NCI-H748 (cell line): ENCODE results near the gene KANK3.
"Not testable (repeated sequence)": the region's sequence is repeated elsewhere in the genome, so short reads cannot be mapped to it uniquely, and the experiment has no call there.

Experiments
- DNase-seq: peaks from one replicate; lab custom pipeline; 2025; ENCODE audit not compliant: unreplicated experiment; lab: John Stamatoyannopoulos, UW

The KANK3 gene

DNA sequence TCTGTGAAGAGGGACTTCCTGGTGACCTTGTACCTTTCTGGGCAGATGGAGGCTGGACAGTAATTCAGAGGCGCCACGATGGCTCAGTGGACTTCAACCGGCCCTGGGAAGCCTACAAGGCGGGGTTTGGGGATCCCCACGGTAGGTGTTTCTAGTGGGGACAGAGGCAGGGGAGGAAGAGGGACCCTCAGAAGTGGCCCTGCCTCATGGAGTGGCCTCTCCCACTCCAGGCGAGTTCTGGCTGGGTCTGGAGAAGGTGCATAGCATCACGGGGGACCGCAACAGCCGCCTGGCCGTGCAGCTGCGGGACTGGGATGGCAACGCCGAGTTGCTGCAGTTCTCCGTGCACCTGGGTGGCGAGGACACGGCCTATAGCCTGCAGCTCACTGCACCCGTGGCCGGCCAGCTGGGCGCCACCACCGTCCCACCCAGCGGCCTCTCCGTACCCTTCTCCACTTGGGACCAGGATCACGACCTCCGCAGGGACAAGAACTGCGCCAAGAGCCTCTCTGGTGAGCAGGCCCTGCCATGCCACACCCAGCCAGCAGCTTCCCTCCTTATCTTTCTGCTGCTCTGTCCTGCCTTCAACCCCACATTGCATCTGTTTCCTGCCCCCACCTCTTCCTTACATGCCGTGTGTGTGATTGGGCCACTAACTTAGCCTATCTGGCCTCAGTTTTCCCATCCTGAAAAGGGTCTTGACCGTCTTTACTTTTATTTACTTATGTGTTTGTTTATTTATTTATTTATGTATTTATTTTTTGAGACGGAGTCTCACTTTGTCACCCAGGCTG is 28.1 kb upstream of the KANK3 start:
- DNase-seq = no peak

DNA sequence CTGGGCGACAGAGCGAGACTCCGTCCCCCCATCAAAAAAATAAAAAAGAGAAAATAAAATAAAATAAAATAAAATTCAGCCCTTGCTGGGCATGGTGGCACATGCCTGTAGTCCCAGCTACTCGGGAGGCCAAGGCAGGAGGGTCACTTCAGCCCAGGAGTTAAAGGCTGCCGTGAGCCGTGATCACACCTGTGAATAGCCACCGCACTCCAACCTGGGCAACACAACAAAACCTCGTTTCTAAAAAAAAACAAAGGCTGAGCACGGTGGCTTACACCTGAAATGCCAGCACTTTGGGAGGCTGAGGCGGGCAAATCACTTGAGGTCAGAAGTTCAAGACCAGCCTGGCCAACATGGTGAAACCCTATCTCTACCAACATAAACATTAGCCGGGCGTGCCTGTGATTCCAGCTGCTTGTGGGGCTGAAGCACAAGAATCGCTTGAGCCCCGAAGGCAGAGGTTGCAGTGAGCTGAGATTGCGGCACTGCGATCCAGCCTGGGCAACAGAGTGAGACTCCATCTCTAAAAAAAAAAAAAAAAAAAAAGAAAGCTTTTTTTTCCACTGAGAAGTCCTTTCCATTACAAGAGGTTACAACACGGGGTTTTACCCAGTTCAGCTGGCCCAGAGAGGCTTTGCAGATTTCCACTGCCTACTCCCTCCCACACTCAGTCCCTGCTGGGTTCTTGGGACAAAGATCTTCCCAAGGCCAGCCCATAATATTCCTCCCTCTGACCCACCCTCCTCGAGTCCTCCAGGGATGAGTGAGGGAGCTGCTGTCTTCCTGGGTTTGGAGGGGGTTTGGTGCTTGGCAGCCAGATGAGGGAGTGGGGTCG is 27.3 kb upstream of the KANK3 start:
- DNase-seq = no peak

DNA sequence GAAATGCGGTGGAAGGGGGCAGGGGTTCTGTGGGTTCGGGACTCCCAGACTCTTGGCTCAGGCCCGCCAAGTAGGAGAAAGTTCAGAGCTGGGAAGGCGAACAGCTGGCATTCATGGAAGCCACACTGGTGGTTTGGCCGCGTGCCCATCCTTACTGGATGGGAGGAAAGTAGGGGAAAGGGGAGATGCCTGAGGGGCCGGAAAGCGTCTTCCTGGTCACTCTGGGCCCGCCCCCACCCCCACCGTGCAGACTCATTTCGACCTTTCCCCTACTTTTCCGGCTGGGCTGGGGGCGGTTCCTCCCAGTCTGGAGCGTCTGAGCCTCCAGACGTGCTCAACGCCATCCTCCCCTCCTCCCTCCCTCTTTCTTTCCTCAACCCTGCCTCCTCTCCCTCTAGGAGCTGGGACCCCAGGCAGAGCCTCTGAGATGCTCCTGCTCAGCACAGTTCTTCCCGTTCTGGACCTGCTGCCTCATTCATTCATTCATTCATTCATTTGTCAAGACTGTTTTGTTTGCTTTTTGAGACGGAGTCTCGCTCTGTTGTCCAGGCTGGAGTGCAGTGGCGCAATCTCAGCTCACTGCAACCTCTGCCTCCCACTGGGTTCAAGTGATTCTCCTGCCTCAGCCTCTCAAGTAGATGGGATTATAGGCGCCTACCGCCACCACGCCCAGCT is 24.4 kb upstream of the KANK3 start:
- peak; percentile 24 for DNase-seq

DNA sequence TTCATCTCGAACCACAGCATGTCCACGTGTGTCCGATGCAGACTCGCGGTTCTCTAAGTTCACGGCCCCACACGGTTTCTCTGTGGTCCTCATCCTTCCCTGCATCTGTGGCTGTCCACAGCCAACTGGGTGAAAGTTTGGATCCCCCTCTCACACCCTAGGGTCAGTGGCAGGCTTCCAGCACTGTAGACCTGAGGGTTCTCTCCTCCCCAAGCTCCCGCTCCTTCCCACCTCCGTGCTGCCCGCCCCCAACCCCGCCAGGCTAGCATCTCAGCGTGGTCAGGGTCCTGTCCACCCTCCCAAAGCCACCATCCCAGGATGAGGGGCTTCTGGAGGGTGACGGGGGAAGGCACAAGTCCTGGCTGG is 23.9 kb upstream of the KANK3 start:
- no peak for DNase-seq

DNA sequence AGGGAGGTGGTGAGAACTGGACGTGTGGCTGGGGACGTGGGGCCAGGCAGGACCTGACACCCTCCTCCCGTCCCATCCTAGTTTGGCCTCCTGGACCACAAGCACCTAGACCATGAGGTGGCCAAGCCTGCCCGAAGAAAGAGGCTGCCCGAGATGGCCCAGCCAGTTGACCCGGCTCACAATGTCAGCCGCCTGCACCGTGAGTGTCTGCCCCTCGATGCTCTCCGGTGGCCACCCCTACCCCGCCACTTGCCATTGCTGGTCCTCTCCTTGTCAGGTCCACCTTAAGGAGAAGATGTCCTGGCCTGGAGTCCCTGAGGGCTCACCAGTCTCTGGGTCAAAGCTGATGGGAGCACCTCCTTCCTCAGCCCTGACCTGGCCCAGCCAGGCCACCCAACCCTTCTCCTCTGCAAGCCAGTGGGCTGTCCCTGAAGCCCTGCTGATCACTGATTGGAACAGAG is 23.1 kb upstream of the KANK3 start:
- DNase-seq = no peak

DNA sequence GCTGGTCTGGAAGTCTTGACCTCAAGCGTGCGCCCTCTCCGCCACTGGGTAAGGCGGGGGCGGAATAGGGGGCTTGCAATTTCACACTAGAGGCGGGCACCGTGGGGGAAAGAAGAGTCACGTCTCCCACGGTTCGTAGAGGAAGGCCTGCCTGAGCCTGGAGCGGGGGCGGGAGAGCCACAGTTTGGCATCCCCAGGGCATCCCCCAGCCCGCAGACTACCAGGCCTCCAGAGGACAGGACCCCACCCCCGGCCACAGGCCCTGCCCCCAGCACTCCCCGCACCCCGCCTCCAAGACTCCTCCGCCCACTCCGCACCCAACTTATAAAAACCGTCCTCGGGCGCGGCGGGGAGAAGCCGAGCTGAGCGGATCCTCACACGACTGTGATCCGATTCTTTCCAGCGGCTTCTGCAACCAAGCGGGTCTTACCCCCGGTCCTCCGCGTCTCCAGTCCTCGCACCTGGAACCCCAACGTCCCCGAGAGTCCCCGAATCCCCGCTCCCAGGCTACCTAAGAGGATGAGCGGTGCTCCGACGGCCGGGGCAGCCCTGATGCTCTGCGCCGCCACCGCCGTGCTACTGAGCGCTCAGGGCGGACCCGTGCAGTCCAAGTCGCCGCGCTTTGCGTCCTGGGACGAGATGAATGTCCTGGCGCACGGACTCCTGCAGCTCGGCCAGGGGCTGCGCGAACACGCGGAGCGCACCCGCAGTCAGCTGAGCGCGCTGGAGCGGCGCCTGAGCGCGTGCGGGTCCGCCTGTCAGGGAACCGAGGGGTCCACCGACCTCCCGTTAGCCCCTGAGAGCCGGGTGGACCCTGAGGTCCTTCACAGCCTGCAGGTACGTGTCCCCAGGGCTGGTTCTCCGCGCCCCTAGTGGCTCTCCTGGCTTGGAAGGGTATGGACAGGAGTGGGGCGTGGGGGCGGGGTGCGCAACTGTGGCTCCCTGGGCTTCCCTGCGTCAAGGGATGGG is 21.0 kb upstream of the KANK3 start, which contains the start of gene ANGPTL4:
Gene ANGPTL4, plus strand, starts transcription at position 353 of the 969 bp plus-strand sequence. Its CDS starts 167 bp downstream, at position 520.
- peak; percentile 44 for DNase-seq

DNA sequence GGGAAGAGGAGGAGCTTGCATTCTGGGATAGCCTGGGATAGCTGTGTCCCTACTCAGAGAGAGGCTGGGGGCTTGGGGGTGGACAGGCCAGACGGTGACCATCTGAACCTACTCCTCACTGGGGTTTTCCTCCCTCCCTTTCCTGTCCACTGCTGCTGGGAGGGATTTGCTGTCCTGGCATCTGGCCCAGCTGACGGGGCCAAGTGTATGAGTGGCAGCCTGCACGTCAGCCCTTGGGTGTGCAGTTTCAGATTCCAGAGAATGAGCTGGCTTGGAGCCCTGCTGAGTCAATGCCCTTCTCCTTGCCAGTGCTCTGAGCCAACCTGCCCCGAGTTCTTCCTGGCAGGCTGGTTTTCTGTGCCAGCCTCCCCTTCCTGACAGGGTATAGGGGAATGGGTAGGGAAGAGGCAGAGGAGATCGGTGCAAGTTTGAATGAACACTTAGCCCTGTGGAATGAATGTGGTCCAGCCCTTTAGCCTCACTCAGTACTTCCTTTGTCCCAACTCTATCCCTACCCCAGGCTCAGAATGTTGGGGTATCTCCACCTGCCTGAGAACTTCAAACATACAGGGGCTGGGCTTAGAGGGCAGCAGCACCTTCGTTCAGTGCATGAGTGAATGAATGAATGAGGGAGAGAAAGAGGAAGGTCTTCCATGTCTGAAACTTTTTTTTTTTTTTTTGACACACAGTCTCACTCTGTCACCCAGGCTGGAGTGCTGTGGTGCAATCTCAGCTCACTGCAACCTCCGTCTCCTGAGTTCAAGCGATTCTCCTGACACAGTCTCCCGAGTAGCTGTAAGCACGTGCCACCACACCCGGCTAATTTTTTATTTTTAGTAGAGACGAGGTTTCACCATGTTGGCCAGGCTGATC is 19.1 kb upstream of the KANK3 start:
- peak; percentile 8 for DNase-seq

DNA sequence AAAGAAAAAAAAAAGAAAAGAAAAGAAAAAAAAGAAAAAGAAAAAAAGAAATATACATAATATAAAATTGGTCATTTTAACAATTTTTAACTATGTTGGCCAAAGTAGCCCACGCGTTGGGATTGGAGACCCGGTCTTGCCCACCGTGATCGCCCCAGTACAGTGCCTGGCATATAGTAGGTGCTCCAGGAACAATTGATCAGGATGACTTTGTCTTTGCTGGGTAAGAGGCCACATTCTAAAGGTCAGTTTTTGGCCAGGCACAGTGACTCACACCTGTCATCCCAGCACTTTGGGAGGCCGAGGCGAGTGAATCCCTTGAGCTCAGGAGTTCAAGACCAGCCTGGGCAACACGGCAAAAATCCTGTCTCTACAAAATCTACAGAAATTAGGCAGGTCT is 17.1 kb upstream of the KANK3 start:
- DNase-seq = no peak

DNA sequence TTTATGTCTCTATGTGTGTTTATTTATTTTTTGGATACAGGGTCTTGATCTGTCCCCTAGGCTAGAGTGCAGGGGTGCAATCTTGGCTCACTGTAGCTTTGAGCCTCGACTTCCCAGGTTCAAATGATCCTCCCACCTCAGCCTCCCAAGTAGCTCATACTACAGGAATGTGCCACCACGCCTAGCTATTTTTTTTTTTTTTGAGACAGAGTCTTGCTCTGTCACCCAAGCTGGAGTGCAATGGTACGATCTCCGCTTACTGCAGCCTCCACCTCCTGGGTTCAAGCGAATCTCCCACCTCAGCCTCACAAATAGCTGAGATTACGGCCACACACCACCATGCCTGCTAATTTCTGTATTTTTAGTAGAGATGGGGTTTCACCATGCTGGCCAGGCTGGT is 15.9 kb upstream of the KANK3 start:
- no peak for DNase-seq

DNA sequence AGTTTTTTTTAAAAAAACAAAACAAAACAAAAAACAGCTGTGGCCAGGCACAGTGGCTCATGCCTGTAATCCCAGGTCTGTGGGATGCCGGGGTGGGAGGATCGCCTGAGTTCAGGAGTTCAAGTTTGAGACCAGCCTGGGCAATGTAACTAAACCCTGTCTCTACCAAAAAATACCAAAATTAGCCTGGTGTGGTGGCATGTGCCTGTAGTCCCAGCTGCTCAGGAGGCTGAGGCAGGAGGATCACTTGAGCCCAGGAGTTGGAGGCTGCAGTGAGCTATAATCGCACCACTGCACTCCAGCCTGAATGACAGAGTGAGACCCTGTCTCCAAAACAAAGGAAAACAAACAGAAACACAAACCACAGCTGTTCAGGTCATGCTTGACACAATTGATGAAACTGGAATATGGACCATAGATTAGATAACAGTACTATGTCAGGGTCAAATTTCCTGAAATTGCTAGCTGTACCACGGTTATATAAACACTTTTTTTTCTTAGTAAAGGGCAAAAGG is 14.0 kb upstream of the KANK3 start:
- peak; percentile 4 for DNase-seq

DNA sequence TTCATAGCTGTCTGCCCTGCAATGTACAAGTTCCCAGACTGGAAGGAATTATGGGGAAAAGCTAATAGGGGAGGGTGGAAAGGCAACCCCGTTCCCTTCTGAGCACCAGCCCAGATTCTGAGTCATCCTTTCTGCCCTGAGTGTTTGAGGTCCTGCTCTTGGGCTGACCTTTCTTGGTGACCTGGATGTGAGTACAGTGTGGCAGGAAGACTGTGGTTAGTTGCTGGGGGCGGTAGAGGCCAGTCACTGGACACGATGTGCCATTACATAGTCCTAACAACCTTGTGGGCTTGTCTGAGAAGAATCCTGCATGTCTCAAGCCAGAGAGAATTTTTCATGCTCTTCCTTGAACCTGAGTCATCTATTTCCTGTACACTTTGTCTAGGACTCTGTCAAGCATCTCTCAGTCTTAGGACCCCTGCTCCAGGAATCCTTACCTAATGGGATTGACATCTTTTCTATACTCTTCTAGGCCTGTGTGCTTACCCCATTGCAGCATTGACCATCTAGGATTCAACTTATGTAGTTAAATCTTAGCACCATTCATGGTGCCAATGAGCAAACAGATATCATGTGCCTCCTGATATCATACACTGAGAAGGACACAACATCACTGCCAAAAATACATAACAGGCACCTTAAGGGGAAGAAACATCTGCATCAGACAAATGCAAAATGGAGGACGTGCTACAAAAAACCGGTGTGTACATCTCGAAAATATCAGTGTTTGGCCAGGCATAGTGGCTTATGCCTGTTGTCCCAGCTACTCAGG is 12.8 kb upstream of the KANK3 start:
- DNase-seq = no peak

DNA sequence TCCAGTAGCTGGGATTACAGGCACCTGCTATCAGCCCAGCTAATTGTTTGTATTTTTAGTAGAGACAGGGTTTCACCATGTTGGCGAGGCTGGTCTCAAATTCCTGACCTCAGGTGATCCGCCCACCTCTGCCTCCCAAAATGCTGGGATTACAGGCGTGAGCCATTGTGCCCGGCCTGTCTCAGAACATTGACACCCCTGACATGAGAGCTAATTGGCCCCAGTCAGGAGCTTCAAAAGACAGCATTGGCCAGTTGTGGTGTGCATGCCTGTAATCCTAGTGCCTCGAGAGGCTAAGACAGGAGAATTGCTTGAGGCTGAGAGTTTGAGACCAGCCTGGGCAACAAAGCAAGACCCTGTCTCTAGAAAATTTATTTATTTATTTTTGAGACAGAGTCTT is 9.8 kb upstream of the KANK3 start:
- not testable (repeated sequence) for DNase-seq

DNA sequence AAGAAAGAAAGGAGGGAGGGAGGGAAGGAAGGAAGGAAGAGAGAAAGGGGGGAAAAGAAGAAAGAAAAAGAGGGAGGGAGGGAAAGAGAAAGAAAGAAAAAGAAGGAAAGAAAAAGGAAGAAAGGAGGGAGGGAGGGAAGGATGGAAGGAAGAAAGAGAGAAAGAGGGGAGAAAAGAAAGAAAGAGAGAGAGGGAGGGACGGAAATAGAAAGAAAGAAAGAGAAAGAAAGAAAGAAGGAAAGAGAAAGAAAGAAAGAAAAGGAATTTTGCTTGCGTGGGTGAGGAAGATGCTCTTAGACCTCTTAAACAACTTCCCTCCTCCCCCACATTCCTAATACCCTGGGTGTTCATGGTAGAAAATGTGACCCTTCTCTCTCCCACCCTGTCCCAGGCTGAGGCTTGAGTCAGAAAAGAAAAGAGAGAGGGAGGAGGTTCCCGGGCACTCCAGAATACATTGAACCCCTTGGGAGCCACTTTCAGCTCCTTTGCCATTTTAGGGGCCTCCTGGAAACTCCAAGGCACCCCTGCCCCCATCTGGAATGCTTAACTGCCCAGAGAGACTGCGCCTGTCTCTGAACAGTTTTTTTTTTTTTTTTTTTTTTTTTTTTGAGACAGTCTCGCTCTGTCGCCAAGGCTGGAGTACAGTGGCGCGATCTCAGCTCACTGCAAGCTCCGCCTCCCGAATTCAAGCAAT is 9.2 kb upstream of the KANK3 start:
- no peak for DNase-seq

DNA sequence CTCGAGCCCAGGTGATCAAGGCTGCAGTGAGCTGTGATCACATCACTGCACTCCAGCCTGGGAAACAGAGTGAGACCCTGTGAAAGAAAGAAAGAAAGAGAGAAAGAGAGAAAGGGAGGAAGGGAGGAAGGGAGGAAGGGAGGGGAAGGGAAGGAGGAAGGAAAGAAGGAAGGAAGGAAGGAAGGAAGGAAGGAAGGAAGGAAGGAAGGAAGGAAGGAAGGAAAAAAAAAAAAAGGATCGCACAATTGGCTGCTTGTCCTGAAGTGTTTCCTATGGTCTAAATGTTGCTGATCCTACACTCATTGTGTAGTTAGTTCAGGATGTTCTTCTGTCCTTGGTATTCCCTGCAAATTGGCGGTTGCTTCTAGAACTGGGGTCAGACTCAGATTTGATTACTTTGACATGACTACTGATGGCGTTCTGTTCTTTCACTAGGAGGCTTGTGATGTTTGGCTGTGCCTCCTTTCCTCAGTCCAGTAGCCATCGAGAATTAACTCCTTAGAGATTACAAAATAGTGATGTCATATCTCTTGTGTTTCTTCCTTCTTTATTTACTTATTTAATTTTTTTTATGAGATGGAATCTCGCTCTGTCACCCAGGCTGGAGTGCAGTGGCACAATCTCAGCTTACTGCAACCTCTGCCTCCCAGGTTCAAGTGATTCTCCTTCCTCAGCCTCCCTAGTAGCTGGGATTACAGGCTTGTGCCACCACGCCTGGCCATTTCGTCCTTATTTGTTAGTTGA is 6.7 kb upstream of the KANK3 start:
- DNase-seq = not testable (repeated sequence)

DNA sequence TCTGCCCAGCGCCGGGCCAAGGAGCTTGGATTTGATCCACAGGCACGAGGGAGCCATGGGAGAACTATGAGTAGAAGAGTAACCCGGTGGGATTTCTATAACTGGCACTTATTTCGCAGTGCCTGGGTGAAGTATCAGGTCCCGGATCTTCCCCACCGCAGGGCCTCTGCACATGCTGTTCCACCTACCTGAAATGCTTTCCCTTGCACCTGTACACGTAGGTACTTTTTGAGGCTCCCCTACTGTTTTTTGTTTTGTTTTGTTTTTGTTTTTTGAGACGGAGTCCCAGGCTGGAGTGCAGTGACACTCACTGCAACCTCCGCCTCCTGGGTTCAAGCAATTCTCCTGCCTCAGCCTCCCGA is 402 bp upstream of the KANK3 start:
- DNase-seq = no peak

DNA sequence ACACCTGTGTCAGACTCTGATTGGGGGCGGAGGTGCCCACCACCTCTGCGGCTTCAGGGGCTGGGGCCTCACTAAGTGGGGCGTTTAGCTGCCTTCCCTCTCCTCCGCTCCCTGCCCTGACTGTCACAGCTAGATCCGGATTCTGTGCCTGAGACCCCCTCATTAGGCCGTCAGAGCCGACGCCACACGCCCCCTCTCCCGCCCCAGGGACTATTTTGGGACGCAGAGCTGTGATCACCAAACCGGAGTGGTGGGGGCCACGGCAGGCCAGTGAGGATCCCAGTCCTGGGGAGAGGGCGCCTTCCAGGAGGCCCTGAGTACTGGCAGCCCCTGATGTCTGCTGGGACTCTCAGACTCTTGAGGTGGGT is 762 bp downstream of the KANK3 start:
- no peak for DNase-seq

DNA sequence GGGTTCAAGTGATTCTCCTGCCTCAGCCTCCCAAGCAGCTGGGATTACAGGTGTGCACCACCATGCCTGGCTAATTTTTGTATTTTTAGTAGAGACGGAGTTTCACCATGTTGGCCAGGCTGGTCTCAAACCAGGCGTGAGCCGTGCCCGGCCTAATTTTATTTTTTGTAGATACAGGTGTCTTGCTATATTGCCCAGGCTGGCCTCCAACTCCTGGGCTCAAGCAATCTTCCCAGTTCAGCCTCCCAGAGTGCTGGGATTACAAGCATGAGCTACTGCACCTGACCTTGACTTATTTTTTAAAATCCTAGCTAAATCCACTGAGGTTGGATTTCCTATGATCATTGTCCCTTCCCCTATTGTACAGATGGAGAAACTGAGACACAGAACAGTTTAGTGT is 1.6 kb downstream of the KANK3 start:
- not testable (repeated sequence) for DNase-seq
